Measurements from ENCODE around the gene CHSY1.

CHSY1 gene

GRCh38 chr15:101156509-101157159, 95.2 kb downstream of the CHSY1 start:
- H3K9me2 ChIP-seq (replicated peaks; ENCODE audit: low read depth, low read length) = no peaks in the 10 kb centered on the region
- no peaks in the 10 kb centered on the region for H4K20me1 ChIP-seq (ENCODE audit: insufficient read depth, low read length, poor library complexity, severe bottlenecking)
- no peaks in the 10 kb centered on the region for H3F3A ChIP-seq (ENCODE audit: low read depth)
- peaks cover 23% of the 10 kb centered on the region for H3K4me1 ChIP-seq (ENCODE audit: insufficient read depth, low read length, poor library complexity, severe bottlenecking)
- no peak overlapping the region for H3K9ac ChIP-seq (ENCODE audit: low read depth, low read length, poor library complexity, severe bottlenecking)
- H3K27me3 ChIP-seq (ENCODE audit: insufficient read depth, low read length, poor library complexity, severe bottlenecking) = no peaks in the 10 kb centered on the region
- no peak overlapping the region for H3K4me2 ChIP-seq (ENCODE audit: low read depth, low read length, poor library complexity, severe bottlenecking)
- TF ChIP-seq CTCF (conservative IDR thresholded peaks at IDR 0.05; ENCODE audit: low read length) (no peak), EZH2phosphoT487 (IDR thresholded peaks at IDR 0.05; ENCODE audit: borderline replicate concordance) (no peak)
- H3K79me2 ChIP-seq (ENCODE audit: insufficient read depth, low read length) = no peaks in the 10 kb centered on the region
- H3K4me3 ChIP-seq (ENCODE audit: low read length, poor library complexity, severe bottlenecking) = no peak overlapping the region
- H3K9me3 ChIP-seq (ENCODE audit: insufficient read depth, low read depth, low read length) = no peaks in the 10 kb centered on the region
- no peaks in the 10 kb centered on the region for H3K36me3 ChIP-seq (ENCODE audit: insufficient read depth, low read length)
- H2AFZ ChIP-seq (ENCODE audit: low read length) = no peak overlapping the region

GRCh38 chr15:101156061-101156460, 95.8 kb downstream of the CHSY1 start:
- no peak overlapping the region for H3K4me3 ChIP-seq (ENCODE audit: low read length, poor library complexity, severe bottlenecking)
- H3K79me2 ChIP-seq (ENCODE audit: insufficient read depth, low read length) = no peaks in the 10 kb centered on the region
- no peaks in the 10 kb centered on the region for H4K20me1 ChIP-seq (ENCODE audit: insufficient read depth, low read length, poor library complexity, severe bottlenecking)
- H3K27me3 ChIP-seq (ENCODE audit: insufficient read depth, low read length, poor library complexity, severe bottlenecking) = no peaks in the 10 kb centered on the region
- H3K9me2 ChIP-seq (replicated peaks; ENCODE audit: low read depth, low read length) = no peaks in the 10 kb centered on the region
- H2AFZ ChIP-seq (ENCODE audit: low read length) = no peak overlapping the region
- no peaks in the 10 kb centered on the region for H3F3A ChIP-seq (ENCODE audit: low read depth)
- no peaks in the 10 kb centered on the region for H3K9me3 ChIP-seq (ENCODE audit: insufficient read depth, low read depth, low read length)
- H3K36me3 ChIP-seq (ENCODE audit: insufficient read depth, low read length) = no peaks in the 10 kb centered on the region
- H3K4me1 ChIP-seq (ENCODE audit: insufficient read depth, low read length, poor library complexity, severe bottlenecking) = peaks cover 28% of the 10 kb centered on the region
- no peak overlapping the region for H3K4me2 ChIP-seq (ENCODE audit: low read depth, low read length, poor library complexity, severe bottlenecking)
- no peak for TF ChIP-seq EZH2phosphoT487 (IDR thresholded peaks at IDR 0.05; ENCODE audit: borderline replicate concordance)
- TF ChIP-seq CTCF (conservative IDR thresholded peaks at IDR 0.05; ENCODE audit: low read length) = no peak
- H3K9ac ChIP-seq (ENCODE audit: low read depth, low read length, poor library complexity, severe bottlenecking) = no peak overlapping the region

GRCh38 chr15:101153801-101154656, 97.8 kb downstream of the CHSY1 start:
- Histone ChIP-seq H3F3A (ENCODE audit: low read depth) (no peaks in the 10 kb centered on the region), H4K20me1 (ENCODE audit: insufficient read depth, low read length, poor library complexity, severe bottlenecking) (no peaks in the 10 kb centered on the region), H3K79me2 (ENCODE audit: insufficient read depth, low read length) (peaks cover 4% of the 10 kb centered on the region; the same call in 1 of the 2 replicates), H3K9ac (ENCODE audit: low read depth, low read length, poor library complexity, severe bottlenecking) (no peak overlapping the region), H3K4me1 (ENCODE audit: insufficient read depth, low read length, poor library complexity, severe bottlenecking) (peaks cover 41% of the 10 kb centered on the region), H3K9me2 (replicated peaks; ENCODE audit: low read depth, low read length) (no peaks in the 10 kb centered on the region), H3K4me2 (ENCODE audit: low read depth, low read length, poor library complexity, severe bottlenecking) (no peak overlapping the region), H2AFZ (ENCODE audit: low read length) (no peak overlapping the region), H3K27me3 (ENCODE audit: insufficient read depth, low read length, poor library complexity, severe bottlenecking) (no peaks in the 10 kb centered on the region), H3K4me3 (ENCODE audit: low read length, poor library complexity, severe bottlenecking) (no peak overlapping the region), H3K36me3 (ENCODE audit: insufficient read depth, low read length) (no peaks in the 10 kb centered on the region), H3K9me3 (ENCODE audit: insufficient read depth, low read depth, low read length) (no peaks in the 10 kb centered on the region)
- TF ChIP-seq EZH2phosphoT487 (IDR thresholded peaks at IDR 0.05; ENCODE audit: borderline replicate concordance) (no peak), CTCF (conservative IDR thresholded peaks at IDR 0.05; ENCODE audit: low read length) (no peak)
